Measurements from ENCODE around the gene VSNL1.

GRCh38 chr2:17649026-17649425 lies 108.5 kb downstream of the VSNL1 start:
- TF ChIP-seq POLR2A (IDR thresholded peaks at IDR 0.05; ENCODE audit: low read length) = no peak
- TF ChIP-seq GATA1 (IDR thresholded peaks at IDR 0.05; ENCODE audit: low read depth, low read length) = no peak
